Prostate gland (tissue), 2 donors: ENCODE data around the gene NFIC.
A peak's percentile ranks its signal among the peaks of the same experiment; 100 is the strongest.

Experiments
- POLR2A ChIP-seq: fragments of 450-650 bp; IDR thresholded peaks from one replicate; pipeline ENCODE4 v1.6.1; 2016; ENCODE audit warnings: antibody characterized with exemption, mild to moderate bottlenecking
- POLR2AphosphoS5 ChIP-seq: sonication (generic); formaldehyde crosslinking; IDR thresholded peaks from one replicate; pipeline ENCODE4 v1.6.1; 2017; ENCODE audit warnings: antibody characterized with exemption
- TF ChIP-seq, protein P1 (sequence below), 4 experiments: fragments of 200-600 bp in 2 of 4; fragments of 450-650 bp in 2 of 4; sonication (generic) in 2 of 4; IDR thresholded peaks; 1 replicate in 3 of 4; 2 replicates in 1 of 4; pipeline ENCODE4 v1.5.1; 2016 to 2019; ENCODE audit warnings: antibody characterized with exemption in 4 of 4, mild to moderate bottlenecking in 2 of 4, moderate library complexity in 2 of 4

DNA sequence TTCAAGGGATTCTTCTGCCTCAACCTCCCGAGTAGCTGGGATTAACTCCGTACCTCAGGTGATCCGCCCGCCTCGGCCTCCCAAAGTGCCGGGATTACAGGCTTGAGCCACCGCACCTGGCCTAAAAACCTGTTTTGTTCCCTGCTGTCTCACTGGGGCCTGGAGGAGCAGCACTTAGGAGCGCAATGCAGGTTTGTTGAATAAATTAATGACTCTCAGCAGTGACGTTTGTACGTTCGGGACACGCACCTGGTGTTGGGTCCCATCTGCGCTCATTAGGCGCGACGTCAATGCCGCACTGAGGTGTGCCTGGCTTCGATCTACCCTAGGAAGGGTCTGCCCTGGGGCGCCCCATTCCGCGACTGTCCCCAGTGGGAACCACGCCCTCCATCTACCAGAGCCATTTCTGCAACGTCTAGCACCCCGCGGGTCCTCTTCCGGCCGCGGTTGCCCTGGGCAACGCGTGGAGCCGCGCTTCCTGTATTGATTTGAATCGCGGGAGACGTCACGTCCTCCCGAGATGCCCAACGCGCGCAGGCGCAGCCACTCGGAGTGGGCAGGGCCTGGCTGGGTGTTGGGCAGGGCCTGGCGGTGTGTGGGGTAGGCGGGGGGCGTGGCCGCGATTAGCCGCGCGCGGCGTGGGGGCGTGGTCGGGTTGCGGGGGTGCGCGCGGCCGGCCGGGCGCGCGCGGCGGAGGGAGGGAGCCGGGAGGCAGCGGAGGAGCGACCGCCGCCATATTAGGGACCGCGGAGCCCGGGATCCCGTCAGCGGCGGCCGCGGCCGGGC, 139.4 kb downstream of the NFIC start, which contains the start of gene FZR1:
- TF ChIP-seq POLR2AphosphoS5 (peak; percentile 99), POLR2A (peak; percentile 72)
- TF ChIP-seq, protein P1, sequence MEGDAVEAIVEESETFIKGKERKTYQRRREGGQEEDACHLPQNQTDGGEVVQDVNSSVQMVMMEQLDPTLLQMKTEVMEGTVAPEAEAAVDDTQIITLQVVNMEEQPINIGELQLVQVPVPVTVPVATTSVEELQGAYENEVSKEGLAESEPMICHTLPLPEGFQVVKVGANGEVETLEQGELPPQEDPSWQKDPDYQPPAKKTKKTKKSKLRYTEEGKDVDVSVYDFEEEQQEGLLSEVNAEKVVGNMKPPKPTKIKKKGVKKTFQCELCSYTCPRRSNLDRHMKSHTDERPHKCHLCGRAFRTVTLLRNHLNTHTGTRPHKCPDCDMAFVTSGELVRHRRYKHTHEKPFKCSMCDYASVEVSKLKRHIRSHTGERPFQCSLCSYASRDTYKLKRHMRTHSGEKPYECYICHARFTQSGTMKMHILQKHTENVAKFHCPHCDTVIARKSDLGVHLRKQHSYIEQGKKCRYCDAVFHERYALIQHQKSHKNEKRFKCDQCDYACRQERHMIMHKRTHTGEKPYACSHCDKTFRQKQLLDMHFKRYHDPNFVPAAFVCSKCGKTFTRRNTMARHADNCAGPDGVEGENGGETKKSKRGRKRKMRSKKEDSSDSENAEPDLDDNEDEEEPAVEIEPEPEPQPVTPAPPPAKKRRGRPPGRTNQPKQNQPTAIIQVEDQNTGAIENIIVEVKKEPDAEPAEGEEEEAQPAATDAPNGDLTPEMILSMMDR (IDR thresholded peaks at IDR 0.05) = peak in 2 of 4 experiments; percentile 6 to 12
